Measurements from ENCODE around the gene EML3. TPM values are rescaled to one million over a fixed set of nuclear protein-coding genes. Genes with fewer than 3 reads are reported as not detected.
"Not testable (repeated sequence)": the region's sequence is repeated elsewhere in the genome, so short reads cannot be mapped to it uniquely, and the experiment has no call there.

EML3 gene
- total RNA-seq, 2 experiments from 2014 or later: 120 to 144 TPM

DNA sequence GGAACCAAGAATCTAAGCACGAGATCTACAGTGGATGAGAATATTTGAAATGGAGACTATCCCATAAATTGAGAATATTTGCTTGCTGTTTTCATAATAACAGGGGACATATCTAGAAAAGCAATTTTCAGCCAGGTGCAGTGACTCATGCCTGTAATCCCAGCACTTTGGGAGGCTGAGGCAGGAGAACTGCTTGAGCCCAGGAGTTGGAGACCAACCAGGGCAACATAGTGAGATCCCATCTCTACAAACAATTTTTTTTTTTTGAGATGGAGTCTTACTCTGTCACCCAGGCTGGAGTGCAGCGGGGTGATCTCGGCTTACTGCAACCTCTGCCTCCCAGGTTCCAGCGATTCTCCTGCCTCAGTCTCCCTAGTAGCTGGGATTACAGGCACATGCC is 30.8 kb downstream of the EML3 start:
- not testable (repeated sequence) for H3K4me3 Mint-ChIP-seq; H3K27me3 Mint-ChIP-seq (ENCODE audit: low read depth); DNase-seq; ATAC-seq; H3K27ac Mint-ChIP-seq; H3K9me3 Mint-ChIP-seq (ENCODE audit: insufficient read depth); H3K4me1 Mint-ChIP-seq (ENCODE audit: low read depth)
- POLR2A ChIA-PET: interaction anchor here (2.2 kb wide), 1 partner anchor 10 kb away, joined by 10 read pairs; the partner anchor contains the start of gene TUT1
- CTCF ChIA-PET: interaction anchor here (1.0 to 1.3 kb wide), 2 partner anchors 9 to 752 kb away, joined by 3 read pairs; partner anchors contain the start of gene TUT1
- peaks cover 33% of the 10 kb centered on the region for H3K36me3 Mint-ChIP-seq (ENCODE audit: low read depth)

- Mint-ChIP-seq H3K4me3 (no peak overlapping the region), H3K36me3 (ENCODE audit: low read depth) (peaks cover 36% of the 10 kb centered on the region), H3K9me3 (ENCODE audit: insufficient read depth) (no peaks in the 10 kb centered on the region), H3K27ac (no peak overlapping the region), H3K4me1 (ENCODE audit: low read depth) (peaks cover 2% of the 10 kb centered on the region), H3K27me3 (ENCODE audit: low read depth) (no peaks in the 10 kb centered on the region)
- ATAC-seq (no peak), DNase-seq (no peak)
- POLR2A ChIA-PET: interaction anchor here (2.2 kb wide), 1 partner anchor 10 kb away, joined by 10 read pairs; the partner anchor contains the start of gene TUT1
- CTCF ChIA-PET: interaction anchor here (1.0 to 1.3 kb wide), 2 partner anchors 10 to 752 kb away, joined by 3 read pairs; partner anchors contain the start of gene TUT1
Observed at GRCh38 chr11:62580959-62581715, 31.4 kb downstream of the EML3 start.

- Mint-ChIP-seq H3K4me1 (ENCODE audit: low read depth) (peaks cover 17% of the 10 kb centered on the region), H3K4me3 (no peak overlapping the region), H3K9me3 (ENCODE audit: insufficient read depth) (no peaks in the 10 kb centered on the region), H3K27ac (no peak overlapping the region), H3K36me3 (ENCODE audit: low read depth) (peaks cover 40% of the 10 kb centered on the region), H3K27me3 (ENCODE audit: low read depth) (no peaks in the 10 kb centered on the region)
- ChIA-PET POLR2A (interaction anchor here (2.6 kb wide), 1 partner anchor 12 kb away, joined by 13 read pairs; the partner anchor contains the start of gene TUT1), CTCF (interaction anchor here (1.2 kb wide), 1 partner anchor 10 kb away, joined by 3 read pairs; no protein-coding TSS in a partner anchor)
- no peak for DNase-seq
- ATAC-seq: no peak
Observed at GRCh38 chr11:62579252-62579651, 33.3 kb downstream of the EML3 start.

- peaks cover 43% of the 10 kb centered on the region for H3K36me3 Mint-ChIP-seq (ENCODE audit: low read depth)
- CTCF ChIA-PET: no interaction called here
- POLR2A ChIA-PET: interaction anchor here (2.6 kb wide), 1 partner anchor 13 kb away, joined by 13 read pairs; the partner anchor contains the start of gene TUT1
Observed at GRCh38 chr11:62578541-62578940, 34.0 kb downstream of the EML3 start.

DNA sequence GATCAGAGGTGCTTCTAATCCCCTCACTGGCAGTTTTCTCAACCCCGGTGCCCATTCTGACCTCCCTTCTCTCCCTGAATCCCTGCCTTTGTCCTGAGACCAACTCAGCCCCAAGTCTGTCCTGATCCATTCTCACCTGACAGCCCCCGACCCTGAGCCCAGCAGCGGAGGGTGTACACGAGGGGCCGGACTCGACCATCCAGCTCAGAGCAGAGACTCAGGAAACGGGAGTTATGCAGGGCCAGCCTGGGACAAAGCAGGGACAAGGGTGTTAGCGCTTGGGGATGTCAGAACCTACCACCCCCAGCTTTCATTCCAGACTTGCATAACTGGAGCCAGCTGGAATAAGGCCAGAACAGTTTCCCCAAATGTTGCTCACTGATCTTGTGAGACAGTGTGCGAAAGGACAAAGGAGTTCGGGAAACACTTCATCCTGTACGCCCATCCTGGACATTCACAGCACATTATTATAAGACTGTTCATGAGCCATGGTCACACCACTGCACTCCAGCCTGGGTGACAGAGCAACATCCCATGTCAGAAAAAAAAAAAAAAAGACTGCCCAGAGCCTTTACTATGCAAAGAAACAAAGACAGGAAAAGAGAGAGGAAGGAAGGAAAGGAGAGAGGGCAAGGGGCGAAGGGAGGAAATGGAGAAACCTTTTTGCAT is 35.4 kb downstream of the EML3 start:
- ATAC-seq (no peak), DNase-seq (no peak)
- peaks cover 26% of the 10 kb centered on the region for H3K4me1 Mint-ChIP-seq (ENCODE audit: low read depth)
- ChIA-PET POLR2A (interaction anchor here (0.6 to 2.6 kb wide), 3 partner anchors 14 to 264 kb away, joined by 3 to 13 read pairs (median 4); partner anchors contain the start of gene TUT1), CTCF (interaction anchor here (0.9 to 1.5 kb wide), 3 partner anchors 8 to 17 kb away, joined by 3 read pairs; no protein-coding TSS in a partner anchor)
- H3K36me3 Mint-ChIP-seq (ENCODE audit: low read depth): peaks cover 53% of the 10 kb centered on the region
- H3K27ac Mint-ChIP-seq: no peak overlapping the region
- H3K27me3 Mint-ChIP-seq (ENCODE audit: low read depth): no peaks in the 10 kb centered on the region
- no peak overlapping the region for H3K4me3 Mint-ChIP-seq
- no peaks in the 10 kb centered on the region for H3K9me3 Mint-ChIP-seq (ENCODE audit: insufficient read depth)

More at GRCh38 chr11:62578541-62578940, 34.0 kb downstream of the EML3 start:
- no peak overlapping the region for H3K27ac Mint-ChIP-seq
- peaks cover 17% of the 10 kb centered on the region for H3K4me1 Mint-ChIP-seq (ENCODE audit: low read depth)
- H3K4me3 Mint-ChIP-seq: no peak overlapping the region
- H3K9me3 Mint-ChIP-seq (ENCODE audit: insufficient read depth): no peaks in the 10 kb centered on the region
- ATAC-seq (no peak), DNase-seq (no peak)
- no peaks in the 10 kb centered on the region for H3K27me3 Mint-ChIP-seq (ENCODE audit: low read depth)

GRCh38 chr11:62575837-62576236 is 36.7 kb downstream of the EML3 start:
- peak overlapping the region; percentile 99 for H3K4me3 Mint-ChIP-seq

DNA sequence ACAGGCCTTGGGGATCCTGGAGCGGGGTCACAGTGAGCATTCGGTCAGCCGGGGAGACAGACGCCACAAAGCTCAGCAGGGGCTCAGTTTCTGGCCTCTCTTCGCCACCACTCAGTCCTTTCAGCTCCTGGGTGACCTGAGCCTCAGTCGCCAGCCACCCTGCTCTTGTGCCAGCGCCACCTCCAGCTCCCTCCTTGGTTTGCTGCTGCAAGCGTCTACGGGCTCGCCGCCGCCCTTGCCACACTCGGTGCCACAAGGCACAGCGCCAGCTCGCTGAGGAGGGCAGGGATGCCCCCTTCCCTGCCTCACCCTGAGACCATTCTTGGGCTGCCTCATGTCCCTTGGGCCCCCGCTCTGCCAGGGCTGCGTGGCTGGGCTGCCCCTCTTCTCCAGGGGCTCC is 37.4 kb downstream of the EML3 start:
- DNase-seq: no peak
- Mint-ChIP-seq H3K27me3 (ENCODE audit: low read depth) (no peaks in the 10 kb centered on the region), H3K27ac (peak overlapping the region; percentile 97), H3K4me3 (peak overlapping the region; percentile 99), H3K4me1 (ENCODE audit: low read depth) (peaks cover 46% of the 10 kb centered on the region), H3K36me3 (ENCODE audit: low read depth) (peaks cover 66% of the 10 kb centered on the region), H3K9me3 (ENCODE audit: insufficient read depth) (no peaks in the 10 kb centered on the region)
- ChIA-PET POLR2A (interaction anchor here (0.6 to 3.9 kb wide), 12 partner anchors 10 to 279 kb away, joined by 3 to 58 read pairs (median 6); partner anchors contain the start of genes BSCL2, C11orf98, CSKMT and MTA2), CTCF (interaction anchor here (2.9 to 6.5 kb wide), 3 partner anchors 17 to 151 kb away, joined by 26 to 49 read pairs (median 36); partner anchors contain the start of gene TUT1)
- no peak for ATAC-seq

More at GRCh38 chr11:62575837-62576236, 36.7 kb downstream of the EML3 start:
- H3K27ac Mint-ChIP-seq: no peak overlapping the region
- CTCF ChIA-PET: interaction anchor here (1.5 to 2.9 kb wide), 2 partner anchors 10 to 151 kb away, joined by 3 to 26 read pairs; no protein-coding TSS in a partner anchor
- H3K9me3 Mint-ChIP-seq (ENCODE audit: insufficient read depth): no peaks in the 10 kb centered on the region
- POLR2A ChIA-PET: interaction anchor here (0.6 to 3.9 kb wide), 2 partner anchors 16 to 279 kb away, joined by 3 to 58 read pairs; partner anchors contain the start of gene TUT1
- peaks cover 60% of the 10 kb centered on the region for H3K36me3 Mint-ChIP-seq (ENCODE audit: low read depth)
- ATAC-seq (no peak), DNase-seq (no peak)
- H3K27me3 Mint-ChIP-seq (ENCODE audit: low read depth): no peaks in the 10 kb centered on the region
- H3K4me1 Mint-ChIP-seq (ENCODE audit: low read depth): peaks cover 40% of the 10 kb centered on the region

DNA sequence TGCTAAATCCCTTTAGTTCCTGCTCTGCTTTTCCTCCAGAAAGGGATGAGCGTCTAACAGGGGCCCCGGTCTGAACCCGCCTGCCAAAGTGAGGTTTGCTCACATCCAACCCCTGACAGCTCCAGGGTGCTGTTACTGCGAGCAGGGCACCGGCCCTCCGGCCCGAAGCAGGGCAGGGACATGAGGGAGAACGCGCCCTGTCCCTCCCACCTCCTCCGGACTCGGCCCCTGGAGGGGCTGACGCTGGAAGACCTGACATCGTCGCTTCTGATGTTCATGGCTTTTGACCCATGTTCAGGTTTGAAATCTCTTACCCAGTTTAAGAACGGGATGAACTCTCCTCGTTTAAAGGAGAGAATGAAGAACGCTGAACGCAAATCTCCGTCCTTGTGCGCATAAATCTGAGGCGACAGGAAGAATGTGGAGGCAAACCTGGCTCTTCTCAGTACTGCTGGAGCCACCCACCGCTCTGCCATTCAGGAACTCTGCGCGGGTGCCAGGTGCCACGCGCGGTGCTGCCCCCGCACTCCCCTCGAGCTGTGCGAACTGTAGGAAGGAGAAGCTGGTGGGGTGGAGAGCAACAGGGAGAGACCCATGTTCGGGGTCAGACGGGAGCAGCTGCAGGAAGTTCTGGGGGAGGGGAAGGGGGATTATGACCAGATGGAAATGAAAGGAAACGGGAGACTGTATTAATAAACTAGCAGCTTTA is 38.1 kb downstream of the EML3 start:
- CTCF ChIA-PET: interaction anchor here (0.7 to 6.5 kb wide), 12 partner anchors 9 to 193 kb away, joined by 3 to 49 read pairs (median 6); partner anchors contain the start of gene TUT1
- peaks cover 72% of the 10 kb centered on the region for H3K36me3 Mint-ChIP-seq (ENCODE audit: low read depth)
- DNase-seq: no peak
- peak overlapping the region; percentile 97 for H3K27ac Mint-ChIP-seq
- ATAC-seq: peak; percentile 18
- H3K4me3 Mint-ChIP-seq: peak overlapping the region; percentile 99
- no peaks in the 10 kb centered on the region for H3K9me3 Mint-ChIP-seq (ENCODE audit: insufficient read depth)
- POLR2A ChIA-PET: interaction anchor here (0.6 to 3.9 kb wide), 31 partner anchors 8 to 295 kb away, joined by 3 to 58 read pairs (median 4); partner anchors contain the start of genes B3GAT3, BSCL2, C11orf98 and CSKMT
- H3K27me3 Mint-ChIP-seq (ENCODE audit: low read depth): no peaks in the 10 kb centered on the region
- H3K4me1 Mint-ChIP-seq (ENCODE audit: low read depth): peaks cover 51% of the 10 kb centered on the region

DNA sequence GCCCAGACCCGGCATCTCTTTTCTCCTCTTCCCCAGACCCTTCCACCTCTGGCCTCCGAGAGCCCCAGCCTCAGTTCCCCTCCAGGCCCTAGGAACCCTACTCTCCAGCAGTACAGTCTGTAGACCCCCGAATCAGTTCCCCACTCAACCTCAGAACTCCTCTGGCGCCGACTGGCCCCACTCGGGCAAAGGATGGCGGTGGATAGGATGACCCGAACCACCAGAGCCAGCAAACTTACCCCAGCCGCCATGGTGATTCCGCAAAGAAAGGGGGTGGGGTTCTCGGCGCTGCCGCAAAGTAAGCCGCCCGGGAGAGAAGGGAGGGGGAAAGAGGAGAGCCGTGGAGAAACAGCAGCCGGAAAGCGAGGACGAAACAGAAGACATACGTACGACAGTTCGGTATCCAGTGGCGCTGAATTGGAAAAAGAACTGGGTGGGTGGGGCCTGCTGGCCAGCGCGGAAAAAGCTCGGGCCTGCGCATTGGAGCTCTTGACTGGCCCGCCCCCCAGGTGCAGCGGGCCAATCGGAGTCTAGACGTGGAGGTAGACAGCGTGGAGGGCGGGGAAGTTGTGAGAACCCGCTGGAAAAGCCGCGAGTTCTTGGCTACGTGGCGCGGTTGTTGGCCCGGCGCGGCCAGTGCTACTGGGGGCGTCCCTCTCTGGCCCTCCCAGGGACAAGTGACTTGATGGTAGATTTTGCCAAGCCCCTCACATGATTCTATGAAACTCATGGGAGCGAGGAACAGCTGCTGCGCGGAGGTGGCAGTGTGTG is 38.8 kb downstream of the EML3 start, which contains the start of gene EEF1G:
Gene EEF1G, minus strand, starts transcription at position 300 of the 771 bp plus-strand sequence. Its CDS starts 49 bp downstream, at position 251.
- Mint-ChIP-seq H3K4me3 (peak within 1 kb of the TSS; percentile 99), H3K27me3 (ENCODE audit: low read depth) (no peaks in the 10 kb centered on the region), H3K36me3 (ENCODE audit: low read depth) (peaks cover 73% of the 10 kb centered on the region), H3K9me3 (ENCODE audit: insufficient read depth) (no peaks in the 10 kb centered on the region), H3K27ac (peak within 1 kb of the TSS; percentile 97), H3K4me1 (ENCODE audit: low read depth) (peaks cover 53% of the 10 kb centered on the region)
- CTCF ChIA-PET: interaction anchor here (0.7 to 6.5 kb wide), 12 partner anchors 8 to 192 kb away, joined by 3 to 49 read pairs (median 6); partner anchors contain the start of gene TUT1
- POLR2A ChIA-PET: interaction anchor here (0.6 to 3.9 kb wide), 29 partner anchors 8 to 295 kb away, joined by 3 to 58 read pairs (median 4); partner anchors contain the start of genes B3GAT3, BSCL2, C11orf98 and CSKMT
- ATAC-seq (peak; percentile 96), DNase-seq (peak; percentile 100)

Measured in activated CD8-positive, alpha-beta T cell treated with anti-CD3 and anti-CD28 coated beads, Interleukin-2, amount 10 ng/mL, durations not matched to agents 7 days and 5 days (primary cell).